HG03064 (cell line): Measurements from ENCODE around the gene CENPVL3.
"Not testable (repeated sequence)": the region's sequence is repeated elsewhere in the genome, so short reads cannot be mapped to it uniquely, and the experiment has no call there.

Experiments
- ATAC-seq: cut with Tn5 transposase; IDR thresholded peaks from one replicate; pipeline ENCODE4 v1.9.1; 2021; ENCODE audit warnings: low read depth; ENCODE audit not compliant: unreplicated experiment

CENPVL3 gene

GRCh38 chrX:51618241-51619155 lies at the start of gene CENPVL3:
Gene CENPVL3, minus strand, starts transcription at chrX:51618912. Its CDS starts 39 bp downstream, at chrX:51618873.
- ATAC-seq, result not testable (repeated sequence)

DNA sequence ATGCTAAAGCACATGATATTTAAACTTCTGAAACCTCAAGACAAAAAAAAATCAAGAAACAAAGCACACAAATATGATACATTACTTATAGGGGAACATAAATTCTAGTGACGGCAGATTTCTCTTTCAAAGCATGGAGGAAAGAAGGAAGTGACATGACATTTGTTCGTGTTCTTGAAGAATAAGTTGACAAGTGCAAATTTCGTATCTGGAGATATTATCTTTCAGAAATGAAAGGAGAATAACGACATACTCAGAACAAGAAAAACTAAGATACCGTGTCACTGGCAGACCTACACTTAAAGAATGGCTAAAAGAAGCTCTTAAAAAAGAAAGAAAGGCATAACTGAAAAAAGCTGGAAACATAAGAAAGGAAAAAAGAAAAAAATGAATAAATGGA lies 47.3 kb upstream of the CENPVL3 start:
- ATAC-seq, result no peak

DNA sequence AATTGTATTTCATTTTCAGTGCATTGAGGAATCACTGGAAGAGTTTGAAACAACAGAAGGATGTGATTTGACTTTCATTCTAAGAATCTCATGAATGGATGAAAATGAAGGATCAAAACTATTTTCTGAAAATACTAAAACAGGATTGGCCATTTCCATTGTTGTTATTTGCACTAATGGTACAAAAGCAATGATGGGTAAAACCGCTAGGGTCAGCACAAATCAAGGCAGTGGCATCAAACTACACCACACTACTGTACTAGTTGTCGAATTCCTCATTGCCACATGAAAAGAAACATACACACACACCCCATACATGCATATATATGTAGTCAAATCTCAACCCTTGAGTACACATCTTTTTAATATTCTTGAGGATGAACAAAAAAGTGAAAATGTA lies 24.7 kb upstream of the CENPVL3 start:
- ATAC-seq, result no peak

GRCh38 chrX:51641421-51642021 lies 22.8 kb upstream of the CENPVL3 start:
- ATAC-seq, result no peak

DNA sequence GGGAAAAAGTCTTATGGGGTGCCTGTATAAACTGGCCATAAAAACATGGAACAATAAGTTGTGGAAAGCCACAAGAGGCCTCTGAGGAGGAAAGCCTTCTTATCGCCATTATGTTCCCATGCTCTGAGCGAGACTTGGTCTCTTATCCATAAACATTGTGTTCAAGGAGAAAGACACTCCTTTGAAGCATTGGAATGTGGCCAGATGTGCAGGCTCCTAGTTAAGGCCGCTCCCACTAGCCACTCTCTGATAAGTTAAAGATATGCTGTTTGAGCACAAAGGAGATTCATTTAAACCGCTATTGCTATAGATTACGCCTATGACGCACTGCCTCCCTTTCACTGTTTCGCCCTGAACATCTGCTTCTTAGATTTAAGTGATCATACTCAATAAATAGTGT lies 17.8 kb upstream of the CENPVL3 start:
- ATAC-seq, result not testable (repeated sequence)

GRCh38 chrX:51614353-51615012 lies 4.2 kb downstream of the CENPVL3 start:
- no peak for ATAC-seq

DNA sequence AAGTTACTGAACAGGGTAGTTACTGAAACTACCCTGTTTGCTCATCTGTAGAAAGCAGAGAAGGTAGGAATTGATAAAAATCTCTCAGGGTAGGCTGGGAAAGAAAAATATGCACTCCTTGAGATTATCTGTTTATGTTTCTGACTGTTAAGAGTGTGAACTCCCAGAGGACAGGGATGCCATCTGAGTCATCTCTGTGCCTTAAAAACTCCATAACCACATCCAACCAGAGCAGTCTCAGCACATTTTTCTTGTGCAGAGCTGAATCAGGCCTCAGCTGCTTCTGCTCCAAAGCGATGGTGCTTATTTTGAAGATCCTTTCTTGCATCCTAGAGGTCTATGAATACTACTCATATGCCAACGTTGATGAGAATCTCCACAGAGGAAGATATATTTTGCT lies 9.9 kb downstream of the CENPVL3 start:
- ATAC-seq, result no peak

DNA sequence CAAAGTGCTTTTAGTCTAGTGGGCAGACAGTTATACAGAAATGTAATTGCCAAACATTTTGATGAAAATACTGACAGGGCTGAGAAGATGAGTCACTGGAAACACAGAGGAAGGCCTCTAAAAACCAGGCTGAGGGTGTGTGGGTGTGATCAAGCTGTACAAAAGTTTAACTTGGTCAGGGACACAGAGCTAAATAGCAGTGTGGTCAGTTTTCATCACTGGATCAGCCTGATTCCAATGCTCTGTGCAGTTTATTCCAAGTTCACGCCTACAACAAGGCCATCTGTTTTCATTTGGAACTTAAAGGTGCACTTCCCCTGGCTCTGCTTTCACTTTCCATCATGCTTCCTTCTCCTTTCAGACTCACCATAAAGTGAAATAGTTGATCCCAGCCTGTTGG lies 10.6 kb downstream of the CENPVL3 start:
- no peak for ATAC-seq

GRCh38 chrX:51606446-51606845 lies 12.3 kb downstream of the CENPVL3 start:
- no peak for ATAC-seq

GRCh38 chrX:51598899-51599298 lies 19.8 kb downstream of the CENPVL3 start:
- ATAC-seq, result no peak

DNA sequence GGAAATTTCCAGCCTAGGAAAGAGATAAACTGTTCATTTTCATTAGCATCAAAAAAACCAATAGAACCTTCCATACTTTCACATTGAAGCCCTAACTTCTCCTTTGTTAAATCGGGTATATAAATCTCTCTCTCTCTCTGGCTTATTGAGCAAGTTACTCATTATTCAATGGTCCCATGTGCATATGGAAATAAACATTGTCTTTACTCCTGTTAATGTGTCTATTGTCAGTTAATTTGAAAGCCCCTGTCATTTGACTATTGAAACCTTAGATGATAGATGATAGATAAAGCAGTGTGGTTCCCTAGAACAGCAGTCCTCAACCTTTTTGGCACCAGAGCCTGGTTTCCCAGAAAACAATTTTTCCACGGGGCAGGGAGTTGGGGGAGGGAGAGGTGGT lies 46.8 kb downstream of the CENPVL3 start:
- no peak for ATAC-seq

DNA sequence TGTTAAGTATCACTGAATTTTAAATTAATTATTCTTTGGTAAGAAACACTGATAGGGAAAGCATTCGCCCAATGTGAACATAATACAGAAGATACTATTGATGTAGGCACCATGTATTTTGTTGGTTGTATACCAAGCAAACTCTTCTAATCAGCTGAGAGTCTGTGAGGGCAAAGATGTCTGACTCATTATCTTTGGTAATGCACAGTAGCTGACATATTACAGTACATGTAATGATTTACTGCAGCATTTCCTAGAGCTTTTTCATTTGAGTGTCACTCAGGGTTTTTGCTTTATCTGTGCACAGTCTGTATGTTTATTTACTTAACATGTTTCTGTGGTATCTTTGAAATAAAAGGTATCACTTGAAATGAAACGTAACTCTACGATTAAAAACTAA lies 49.2 kb downstream of the CENPVL3 start:
- no peak for ATAC-seq

- no peak for ATAC-seq
These were observed 50.1 kb downstream of the CENPVL3 start for GRCh38 chrX:51568586-51568985.
